GM06990 (cell line): ENCODE measurements around the gene DIRAS1.

Experiments used
- DNase-seq: peaks from one replicate; pipeline ENCODE4 v3.0.0-alpha.2; 2011; ENCODE audit not compliant: insufficient read length; ENCODE audit errors: extremely low read depth
- H3K27me3 ChIP-seq: replicated peaks from 2 replicates; pipeline ENCODE4 v1.6.0; 2011; ENCODE audit warnings: low read length; ENCODE audit not compliant: control insufficient read depth, insufficient read depth
- H3K36me3 ChIP-seq: 2 replicates; pipeline ENCODE4 v1.5.1; 2011; ENCODE audit warnings: low read length; ENCODE audit not compliant: control insufficient read depth, insufficient read depth
- H3K4me3 ChIP-seq: replicated peaks from 2 replicates; pipeline ENCODE4 v1.5.1; 2011; ENCODE audit warnings: low read depth, mild to moderate bottlenecking, control low read depth, low read length
- TF ChIP-seq, protein P1 (sequence below): IDR thresholded peaks from 2 replicates; pipeline ENCODE4 v1.5.1; 2011; ENCODE audit warnings: low read length, control low read depth, mild to moderate bottlenecking, inconsistent platforms; ENCODE audit not compliant: insufficient read depth, poor library complexity, severe bottlenecking

The DIRAS1 gene

DNA sequence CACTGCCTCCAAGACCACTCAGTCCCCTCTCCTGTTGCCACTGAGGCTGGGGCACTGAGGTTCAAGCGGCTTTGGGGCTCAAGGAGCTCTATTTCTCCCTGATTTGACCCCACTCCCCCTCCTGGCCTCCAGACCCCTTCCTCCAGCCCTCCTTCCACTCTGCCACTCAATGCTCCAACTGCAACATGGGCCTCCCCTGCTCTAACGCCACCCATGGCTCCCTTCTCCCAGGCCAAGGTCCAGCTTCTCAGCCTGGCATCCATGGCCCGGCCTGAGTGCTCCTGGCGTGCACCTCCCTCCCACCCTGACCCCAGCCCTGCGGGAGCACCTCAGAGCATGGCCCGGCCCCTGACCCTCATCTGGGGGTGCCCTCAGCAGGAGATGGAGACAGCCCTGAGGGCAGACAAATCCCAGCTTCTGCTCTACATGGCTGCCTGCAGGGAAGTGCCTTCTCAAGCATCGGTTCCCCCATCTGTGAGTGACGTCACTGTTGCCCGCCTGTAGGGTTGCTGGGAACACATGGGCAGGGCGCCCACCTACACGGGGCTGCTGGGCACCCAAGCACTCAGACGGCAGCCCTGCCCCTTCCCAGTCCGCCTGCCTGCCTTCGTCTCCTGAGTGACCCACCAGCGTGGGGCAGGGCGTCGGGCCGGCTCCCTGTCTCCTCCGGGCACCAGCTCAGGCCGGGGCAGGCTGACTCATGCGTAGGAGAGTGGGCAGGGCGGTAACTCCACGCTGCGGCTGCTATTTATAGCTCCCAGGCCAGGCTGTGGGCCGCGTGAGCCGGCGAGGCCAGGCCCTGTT lies 1.6 kb upstream of the DIRAS1 start:
- Histone ChIP-seq H3K4me3 (no peak overlapping the region), H3K27me3 (no peaks in the 10 kb centered on the region; the same call in 1 of the 2 replicates), H3K36me3 (no peaks in the 10 kb centered on the region)
- DNase-seq: no peak
- TF ChIP-seq, protein P1, sequence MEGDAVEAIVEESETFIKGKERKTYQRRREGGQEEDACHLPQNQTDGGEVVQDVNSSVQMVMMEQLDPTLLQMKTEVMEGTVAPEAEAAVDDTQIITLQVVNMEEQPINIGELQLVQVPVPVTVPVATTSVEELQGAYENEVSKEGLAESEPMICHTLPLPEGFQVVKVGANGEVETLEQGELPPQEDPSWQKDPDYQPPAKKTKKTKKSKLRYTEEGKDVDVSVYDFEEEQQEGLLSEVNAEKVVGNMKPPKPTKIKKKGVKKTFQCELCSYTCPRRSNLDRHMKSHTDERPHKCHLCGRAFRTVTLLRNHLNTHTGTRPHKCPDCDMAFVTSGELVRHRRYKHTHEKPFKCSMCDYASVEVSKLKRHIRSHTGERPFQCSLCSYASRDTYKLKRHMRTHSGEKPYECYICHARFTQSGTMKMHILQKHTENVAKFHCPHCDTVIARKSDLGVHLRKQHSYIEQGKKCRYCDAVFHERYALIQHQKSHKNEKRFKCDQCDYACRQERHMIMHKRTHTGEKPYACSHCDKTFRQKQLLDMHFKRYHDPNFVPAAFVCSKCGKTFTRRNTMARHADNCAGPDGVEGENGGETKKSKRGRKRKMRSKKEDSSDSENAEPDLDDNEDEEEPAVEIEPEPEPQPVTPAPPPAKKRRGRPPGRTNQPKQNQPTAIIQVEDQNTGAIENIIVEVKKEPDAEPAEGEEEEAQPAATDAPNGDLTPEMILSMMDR: no peak

DNA sequence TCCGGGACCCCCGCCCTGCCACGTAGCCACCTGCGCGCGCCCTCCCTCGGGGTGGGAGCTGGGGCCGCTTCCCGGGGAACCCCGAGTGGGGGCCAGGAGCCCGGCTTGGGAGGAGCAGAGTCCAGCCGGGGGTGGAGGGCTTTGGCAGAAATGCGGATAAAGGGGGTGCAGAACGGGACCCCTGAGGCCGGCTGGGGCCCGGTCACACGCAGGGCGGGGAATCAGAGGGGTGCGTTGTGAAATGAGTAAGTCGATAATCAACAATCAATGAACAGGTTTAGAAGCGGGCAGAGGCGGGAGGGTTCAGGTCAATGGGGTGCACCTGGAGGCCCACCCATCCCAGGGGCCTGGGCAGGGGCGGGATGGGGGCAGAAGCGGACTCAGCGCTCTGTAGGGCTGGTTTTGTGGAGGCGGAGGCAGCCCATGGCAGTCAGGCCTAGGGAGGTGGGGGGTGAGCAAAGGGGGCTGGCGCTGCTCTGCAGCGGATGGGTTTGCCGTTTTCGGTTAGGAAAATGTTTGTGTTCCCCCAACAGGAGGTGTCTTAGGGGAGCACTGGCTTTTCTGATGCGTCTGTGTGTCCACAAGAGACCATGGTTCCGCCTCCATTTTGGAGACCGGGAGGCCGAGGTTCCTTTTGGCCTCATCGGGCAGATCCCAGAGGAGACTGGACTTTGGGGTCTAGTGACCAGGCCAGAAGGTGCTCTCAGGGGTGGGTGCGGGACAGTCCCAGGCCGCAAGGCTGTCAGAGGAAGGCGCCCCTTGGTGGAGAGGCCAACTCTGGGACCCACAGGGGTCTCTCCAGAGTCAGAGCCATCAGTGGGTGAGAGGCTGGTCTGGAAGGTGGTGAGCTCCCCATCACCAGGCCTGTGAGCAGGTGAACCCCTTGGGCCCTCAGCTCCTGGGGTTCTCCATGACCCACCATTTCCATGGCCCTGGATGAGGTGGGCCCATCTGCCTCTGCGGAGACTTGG lies 683 bp upstream of the DIRAS1 start:
- Histone ChIP-seq H3K27me3 (no peaks in the 10 kb centered on the region; the same call in 1 of the 2 replicates), H3K36me3 (no peaks in the 10 kb centered on the region), H3K4me3 (peak overlapping the region; percentile 54)
- TF ChIP-seq, protein P1: no peak
- DNase-seq: no peak

DNA sequence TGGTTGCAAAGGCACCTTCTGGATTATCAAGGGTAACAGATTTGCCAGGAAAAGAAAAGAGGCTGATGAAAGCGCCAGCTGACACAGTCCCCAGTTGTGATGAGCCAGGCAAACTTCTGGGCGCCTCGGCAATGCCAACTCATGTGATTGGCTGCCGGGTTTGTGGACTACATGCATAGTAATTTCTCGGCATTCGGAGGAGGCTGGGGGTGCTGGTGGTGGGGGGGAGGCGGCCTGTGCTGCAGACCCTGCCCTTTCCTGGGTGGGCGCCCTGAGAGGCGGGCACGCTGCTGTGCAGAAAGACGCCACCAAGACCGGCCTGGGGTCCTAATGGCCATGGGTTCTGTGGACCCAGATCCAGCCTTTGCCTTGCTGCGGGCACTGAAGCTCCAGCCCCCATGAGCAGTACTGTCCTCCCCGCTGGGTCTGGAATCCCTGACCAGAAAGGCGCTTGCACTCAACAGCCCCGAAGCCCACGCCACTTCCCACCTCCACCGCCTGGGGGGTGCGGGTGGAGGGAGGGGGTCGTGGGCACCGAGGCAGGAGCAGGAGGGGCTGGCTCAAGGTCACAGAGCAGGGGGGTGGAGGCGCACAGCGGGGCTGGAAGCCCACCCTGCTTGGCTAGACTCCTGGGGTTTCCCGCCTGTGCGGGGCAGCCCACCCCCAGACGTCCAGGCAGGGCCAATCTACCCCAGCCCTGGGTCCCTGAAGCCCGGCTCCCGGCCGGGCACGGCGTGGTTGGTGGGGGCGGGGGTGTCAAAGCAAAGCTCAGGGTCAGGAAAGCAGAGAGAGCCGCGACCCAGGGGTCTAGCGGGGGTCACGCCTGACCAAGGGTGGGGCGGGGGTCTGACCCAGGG lies 1.0 kb downstream of the DIRAS1 start:
- TF ChIP-seq, protein P1: no peak
- Histone ChIP-seq H3K36me3 (no peaks in the 10 kb centered on the region), H3K4me3 (no peak overlapping the region; the same call in 1 of the 2 replicates), H3K27me3 (no peaks in the 10 kb centered on the region; the same call in 1 of the 2 replicates)
- no peak for DNase-seq

DNA sequence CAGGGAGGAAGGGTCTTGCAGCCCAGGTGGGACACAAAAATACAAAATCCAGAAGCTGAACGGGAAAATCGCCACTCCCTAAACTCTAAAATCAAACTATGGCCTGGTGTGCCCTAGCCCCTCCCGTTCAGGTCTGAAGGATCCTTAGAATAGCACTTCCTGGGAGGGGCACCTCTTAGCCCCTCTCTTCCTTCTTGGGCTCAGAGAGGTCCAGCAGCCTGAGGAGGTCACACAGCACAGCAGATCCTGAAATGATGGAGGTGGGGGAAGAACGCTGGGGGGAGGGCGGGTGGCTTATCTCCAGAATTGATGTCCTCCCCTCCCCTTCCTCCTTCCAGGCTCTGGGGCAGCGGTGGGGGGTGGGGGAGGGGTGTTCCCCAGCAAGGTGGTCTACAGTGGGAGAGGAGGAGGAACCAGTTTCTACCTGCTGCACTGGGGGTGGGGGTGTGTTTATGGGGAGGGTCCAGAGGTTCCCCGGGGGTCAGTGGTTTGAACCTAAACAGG lies 1.9 kb downstream of the DIRAS1 start:
- Histone ChIP-seq H3K27me3 (no peaks in the 10 kb centered on the region; the same call in 1 of the 2 replicates), H3K4me3 (no peak overlapping the region), H3K36me3 (no peaks in the 10 kb centered on the region)
- TF ChIP-seq, protein P1: no peak
- DNase-seq: no peak
